ENCODE measurements around the gene AFM. TPM values are rescaled to one million over a fixed set of nuclear protein-coding genes. Genes with fewer than 3 reads are reported as not detected.

Gene AFM
- total and polyA plus RNA-seq, 2 of the 13 experiments (the other 11 are each of a cell fraction or from before 2014, with no cell fraction given), result 0.13 to 1.8 TPM

- no peak for TF ChIP-seq ZNF615 (CRISPR knock-in tag; IDR thresholded peaks at IDR 0.05; ENCODE audit: borderline replicate concordance)
- peak; percentile 74 for TF ChIP-seq NR2F2 (IDR thresholded peaks at IDR 0.05; ENCODE audit: borderline replicate concordance, low read depth)
- TF ChIP-seq GZF1 (CRISPR knock-in tag; IDR thresholded peaks at IDR 0.05), result 0 out of 2 replicates have a peak, but pooled peaks have one; percentile 15
- TF ChIP-seq FOXP4 (CRISPR knock-in tag; IDR thresholded peaks at IDR 0.05), result peak; percentile 92
- no peak for TF ChIP-seq ZNF788 (CRISPR knock-in tag; IDR thresholded peaks at IDR 0.05; ENCODE audit: borderline replicate concordance)
- no peak for TF ChIP-seq MZF1 (CRISPR knock-in tag; IDR thresholded peaks at IDR 0.05; ENCODE audit: borderline replicate concordance)
- TF ChIP-seq ZNF318 (CRISPR knock-in tag; IDR thresholded peaks at IDR 0.05), result no peak
- no peak for TF ChIP-seq TEF (CRISPR knock-in tag; IDR thresholded peaks at IDR 0.05)
- peak; percentile 53; the same call in 1 of the 2 replicates for TF ChIP-seq ZNF878 (CRISPR knock-in tag; IDR thresholded peaks at IDR 0.05)
- 0 out of 2 replicates have a peak, but pooled peaks have one; percentile 19 for TF ChIP-seq TFDP2 (CRISPR knock-in tag; IDR thresholded peaks at IDR 0.05)
- TF ChIP-seq, protein P1, sequence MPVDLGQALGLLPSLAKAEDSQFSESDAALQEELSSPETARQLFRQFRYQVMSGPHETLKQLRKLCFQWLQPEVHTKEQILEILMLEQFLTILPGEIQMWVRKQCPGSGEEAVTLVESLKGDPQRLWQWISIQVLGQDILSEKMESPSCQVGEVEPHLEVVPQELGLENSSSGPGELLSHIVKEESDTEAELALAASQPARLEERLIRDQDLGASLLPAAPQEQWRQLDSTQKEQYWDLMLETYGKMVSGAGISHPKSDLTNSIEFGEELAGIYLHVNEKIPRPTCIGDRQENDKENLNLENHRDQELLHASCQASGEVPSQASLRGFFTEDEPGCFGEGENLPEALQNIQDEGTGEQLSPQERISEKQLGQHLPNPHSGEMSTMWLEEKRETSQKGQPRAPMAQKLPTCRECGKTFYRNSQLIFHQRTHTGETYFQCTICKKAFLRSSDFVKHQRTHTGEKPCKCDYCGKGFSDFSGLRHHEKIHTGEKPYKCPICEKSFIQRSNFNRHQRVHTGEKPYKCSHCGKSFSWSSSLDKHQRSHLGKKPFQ (CRISPR knock-in tag; IDR thresholded peaks at IDR 0.05; ENCODE audit: insufficient replicate concordance), result no peak
- TF ChIP-seq TCF7 (IDR thresholded peaks at IDR 0.05; ENCODE audit: low read depth), result peak; percentile 93
- peak; percentile 67; the same call in 1 of the 2 replicates for TF ChIP-seq ZKSCAN8 (CRISPR knock-in tag; IDR thresholded peaks at IDR 0.05; ENCODE audit: borderline replicate concordance)
- TF ChIP-seq ZNF672 (CRISPR knock-in tag; IDR thresholded peaks at IDR 0.05), result no peak
Observed at GRCh38 chr4:73432169-73433000, 49.2 kb upstream of the AFM start (continued).
